NCI-H128 (cell line): ENCODE results near the gene PTPRN2.

Source experiments
- DNase-seq: peaks from one replicate; lab custom pipeline; 2025; ENCODE audit not compliant: unreplicated experiment; lab: John Stamatoyannopoulos, UW

The PTPRN2 gene

GRCh38 chr7:158093156-158093796 lies 494.3 kb downstream of the PTPRN2 start:
- no peak for DNase-seq

- DNase-seq, result no peak
Observed at GRCh38 chr7:158087196-158087595, 500.4 kb downstream of the PTPRN2 start.

DNA sequence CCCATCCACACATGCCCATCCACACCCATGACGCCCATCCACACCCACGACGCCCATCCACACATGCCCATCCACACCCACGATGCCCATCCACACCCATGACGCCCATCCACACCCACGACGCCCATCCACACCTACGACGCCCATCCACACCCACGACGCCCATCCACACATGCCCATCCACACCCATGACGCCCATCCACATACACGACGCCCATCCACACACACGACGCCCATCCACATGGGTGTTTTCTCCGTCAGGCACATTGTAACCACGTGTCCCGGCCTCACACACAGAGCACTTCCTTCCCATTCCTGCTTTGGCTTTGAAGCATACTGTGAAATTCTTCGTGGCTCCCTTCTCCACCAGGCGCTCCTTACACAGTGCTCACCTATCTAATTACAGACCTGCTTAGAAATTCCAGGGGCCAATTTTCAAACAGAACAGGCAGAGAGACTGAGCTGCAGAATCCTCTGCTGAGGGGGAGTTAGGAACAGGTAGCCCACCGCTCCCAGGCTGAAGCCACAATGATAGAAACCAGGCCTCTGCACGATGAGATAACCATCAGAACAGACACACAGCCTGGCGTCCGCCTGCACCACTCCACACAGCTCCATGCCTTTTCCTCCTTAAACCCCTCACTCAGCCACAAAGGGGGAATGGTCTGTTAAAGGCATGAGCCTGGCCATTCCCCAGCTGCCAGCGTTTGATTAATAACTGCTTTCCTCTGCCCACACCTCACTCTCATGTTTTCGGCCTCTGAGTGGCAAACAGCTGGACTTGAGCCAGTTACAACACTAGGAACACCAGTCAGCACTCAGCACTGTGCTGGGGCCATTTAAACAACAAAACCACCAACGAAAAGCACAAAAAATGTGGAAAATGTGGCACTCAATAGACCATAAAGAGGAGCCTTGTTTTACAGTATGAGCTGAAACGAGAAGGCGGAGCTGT lies 501.6 kb downstream of the PTPRN2 start:
- DNase-seq, result no peak

DNA sequence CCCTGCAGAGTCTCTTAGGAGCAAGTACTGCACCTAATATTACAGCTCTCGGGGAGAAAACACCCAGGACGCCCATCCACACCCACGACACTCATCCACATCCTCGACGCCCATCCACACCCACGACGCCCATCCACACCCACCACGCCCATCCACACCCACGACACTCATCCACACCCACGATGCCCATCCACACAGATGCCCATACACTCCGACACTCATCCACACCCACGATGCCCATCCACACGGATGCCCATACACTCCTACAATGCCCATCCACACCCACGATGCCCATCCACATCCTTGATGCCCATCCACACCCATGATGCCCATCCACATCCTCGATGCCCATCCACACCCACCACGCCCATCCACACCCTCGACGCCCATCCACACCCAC lies 503.1 kb downstream of the PTPRN2 start:
- DNase-seq, result no peak

- DNase-seq, result no peak
Observed at GRCh38 chr7:158083526-158084310, 503.9 kb downstream of the PTPRN2 start.

DNA sequence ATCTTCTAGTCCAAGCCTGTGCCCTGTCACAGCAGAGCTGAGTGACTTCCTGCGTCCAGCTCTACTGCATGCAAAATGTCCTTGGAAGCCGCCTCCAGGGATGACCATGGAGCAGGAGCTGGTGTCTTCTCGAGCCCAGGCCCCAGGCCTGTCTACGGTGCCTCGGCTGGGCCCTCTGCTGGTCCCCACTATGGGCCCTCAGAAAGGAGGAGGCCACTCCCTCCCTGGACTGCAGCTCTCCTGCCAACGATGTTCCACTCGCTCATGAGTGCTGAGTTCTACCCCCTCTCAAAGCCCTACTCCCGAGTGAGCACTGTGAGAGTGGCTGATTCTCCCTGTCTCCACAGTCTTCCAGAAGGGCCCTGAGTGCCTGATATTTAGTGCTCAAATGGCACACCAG lies 504.9 kb downstream of the PTPRN2 start:
- DNase-seq, result no peak

- no peak for DNase-seq
Observed at GRCh38 chr7:158080899-158081445, 506.7 kb downstream of the PTPRN2 start.

- peak; percentile 41 for DNase-seq
Observed at GRCh38 chr7:158077934-158078910, 509.4 kb downstream of the PTPRN2 start.

GRCh38 chr7:158077151-158077840 lies 510.3 kb downstream of the PTPRN2 start:
- DNase-seq, result no peak

DNA sequence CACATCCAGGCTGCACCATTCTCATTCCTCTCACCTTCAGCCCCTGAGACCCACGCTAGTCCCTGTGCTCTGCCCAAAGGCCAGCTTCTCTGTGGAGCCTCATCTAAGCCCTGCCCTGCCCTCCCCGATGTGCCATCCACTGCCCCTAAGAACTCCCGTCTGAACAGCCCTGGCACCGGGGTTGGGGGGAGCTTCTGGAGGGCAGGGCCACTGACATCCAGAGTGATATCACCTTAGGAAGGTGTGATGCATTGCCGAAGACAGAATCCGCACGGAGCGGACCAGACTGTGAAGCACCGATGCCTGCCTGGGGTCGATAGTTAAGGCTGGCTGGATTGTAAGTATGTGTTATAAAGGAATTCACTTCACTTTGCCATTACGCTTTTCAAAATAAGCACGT lies 511.0 kb downstream of the PTPRN2 start:
- DNase-seq, result no peak

- no peak for DNase-seq
Observed at GRCh38 chr7:158076215-158076614, 511.4 kb downstream of the PTPRN2 start.

- no peak for DNase-seq
Observed at GRCh38 chr7:158075633-158076001, 512.0 kb downstream of the PTPRN2 start.

- DNase-seq, result no peak
Observed at GRCh38 chr7:158074896-158075632, 512.6 kb downstream of the PTPRN2 start.

- no peak for DNase-seq
Observed at GRCh38 chr7:158073845-158074840, 513.5 kb downstream of the PTPRN2 start.

DNA sequence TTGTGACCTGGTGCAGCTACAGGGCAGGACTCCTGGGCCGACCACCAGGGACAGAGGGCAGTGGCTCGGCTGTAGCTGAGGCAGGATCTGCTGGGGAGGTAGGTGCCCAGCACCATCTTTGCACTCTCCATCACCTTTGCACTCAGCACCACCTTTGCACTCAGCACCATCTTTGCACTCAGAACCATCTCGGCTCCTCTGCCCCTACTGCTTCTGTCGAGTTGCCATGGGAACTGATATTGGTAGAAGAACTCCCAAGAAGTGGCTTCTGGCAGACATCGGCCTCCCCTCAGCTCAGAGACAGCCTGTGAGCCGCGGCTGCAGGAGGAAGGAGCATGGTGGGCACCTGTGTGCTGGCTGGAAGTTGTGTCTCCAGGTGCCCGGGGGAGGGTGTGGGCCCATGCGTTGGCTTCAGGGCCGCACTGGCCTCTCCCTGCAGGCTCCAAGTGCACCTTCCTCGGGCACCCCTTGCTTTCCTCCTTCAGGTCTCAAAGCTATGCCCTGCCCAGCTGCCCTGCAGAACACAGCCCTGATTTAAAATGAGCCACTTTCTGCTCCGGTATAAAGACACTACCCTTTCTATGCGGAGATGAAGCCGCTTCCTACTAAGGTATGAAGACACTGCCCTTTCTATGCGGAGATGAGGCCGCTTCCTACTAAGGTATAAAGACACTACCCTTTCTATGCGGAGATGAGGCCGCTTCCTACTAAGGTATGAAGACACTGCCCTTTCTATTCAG lies 514.5 kb downstream of the PTPRN2 start:
- DNase-seq, result no peak

DNA sequence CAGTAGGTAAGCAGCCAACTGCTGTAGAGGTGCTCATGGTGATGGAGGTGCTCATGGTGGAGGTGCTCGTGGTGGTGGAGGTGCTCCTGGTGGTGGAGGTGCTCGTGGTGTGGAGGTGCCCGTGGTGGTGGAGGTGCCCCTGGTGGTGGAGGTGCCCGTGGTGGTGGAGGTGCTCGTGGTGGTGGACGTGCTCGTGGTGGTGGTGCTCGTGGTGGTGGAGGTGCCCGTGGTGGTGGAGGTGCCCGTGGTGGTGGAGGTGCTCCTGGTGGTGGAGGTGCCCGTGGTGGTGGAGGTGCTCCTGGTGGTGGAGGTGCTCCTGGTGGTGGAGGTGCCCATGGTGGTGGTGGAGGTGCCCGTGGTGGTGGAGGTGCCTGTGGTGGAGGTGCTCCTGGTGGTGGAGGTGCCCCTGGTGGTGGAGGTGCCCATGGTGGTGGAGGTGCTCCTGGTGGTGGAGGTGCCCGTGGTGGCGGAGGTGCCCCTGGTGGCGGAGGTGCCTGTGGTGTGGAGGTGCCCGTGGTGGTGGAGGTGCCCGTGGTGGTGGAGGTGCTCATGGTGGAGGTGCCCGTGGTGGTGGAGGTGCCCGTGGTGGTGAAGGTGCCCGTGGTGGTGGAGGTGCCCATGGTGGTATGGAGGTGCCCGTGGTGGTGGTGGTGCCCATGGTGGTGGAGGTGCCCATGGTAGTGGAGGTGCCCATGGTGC lies 517.3 kb downstream of the PTPRN2 start:
- DNase-seq, result no peak
